CD4-positive, alpha-beta T cell treated with Interleukin-6 at 100 ng/mL for 8 hours (primary cell): ENCODE data around the gene TNC.

ENCODE experiments used
- DNase-seq: peaks from one replicate; pipeline ENCODE4 v3.0.0-alpha.2; 2020; ENCODE audit warnings: mixed read lengths, low spot score

TNC gene

DNA sequence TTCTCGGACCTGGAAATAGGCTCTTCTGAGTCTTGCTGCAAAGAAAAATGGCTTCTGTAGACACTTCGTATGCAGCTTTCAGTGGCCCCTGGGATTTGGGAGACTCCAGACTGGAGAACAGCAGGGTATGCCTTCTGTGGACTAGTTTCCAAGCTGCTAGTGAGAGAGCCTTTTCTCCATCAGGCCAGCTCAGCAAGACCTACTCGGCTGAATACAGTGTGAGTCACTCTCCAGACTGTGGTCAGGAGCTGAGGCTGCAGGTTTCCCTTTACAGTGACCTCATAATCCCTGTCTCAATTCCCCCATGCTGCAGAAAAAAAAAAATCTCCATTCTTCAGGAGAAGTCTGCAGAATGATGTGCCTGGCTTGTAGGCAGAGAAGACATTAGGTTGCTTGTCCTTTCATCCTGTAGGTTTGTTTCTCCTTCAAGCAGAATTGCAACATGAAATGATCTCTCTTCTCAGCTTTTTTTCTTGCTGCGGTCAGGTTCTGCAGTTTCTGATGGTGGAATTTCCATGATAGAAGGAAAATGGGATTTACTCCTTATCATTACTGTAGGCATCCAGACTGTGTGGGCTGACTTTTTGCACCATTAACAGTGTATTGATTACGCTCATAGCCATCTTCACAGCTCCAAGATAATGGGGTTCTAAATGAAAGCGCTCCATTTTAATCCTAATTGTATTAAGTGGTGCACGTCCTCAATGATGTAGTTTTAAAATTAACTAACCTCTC, 109.3 kb downstream of the TNC start:
- DNase-seq = no peak

DNA sequence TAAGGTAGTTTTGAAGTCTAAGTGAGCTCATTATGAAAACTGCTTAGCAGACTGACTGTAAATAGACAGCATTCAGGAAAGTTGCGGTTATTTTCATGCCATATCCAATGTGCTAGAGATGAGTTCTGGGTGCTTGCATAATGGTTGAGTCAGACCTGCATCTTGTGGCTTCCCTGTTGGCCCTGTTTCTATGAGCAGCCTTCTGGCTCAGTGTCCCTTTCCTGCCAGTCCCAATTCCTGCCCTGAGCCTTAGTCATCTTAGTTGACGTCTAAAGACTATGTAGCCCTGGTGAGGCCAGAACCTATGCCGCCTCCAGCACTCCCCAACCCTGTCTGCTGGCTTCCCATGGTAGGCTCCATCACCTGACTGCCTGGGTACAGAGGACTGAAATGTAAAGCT, 111.3 kb downstream of the TNC start:
- DNase-seq = peak; percentile 25

DNA sequence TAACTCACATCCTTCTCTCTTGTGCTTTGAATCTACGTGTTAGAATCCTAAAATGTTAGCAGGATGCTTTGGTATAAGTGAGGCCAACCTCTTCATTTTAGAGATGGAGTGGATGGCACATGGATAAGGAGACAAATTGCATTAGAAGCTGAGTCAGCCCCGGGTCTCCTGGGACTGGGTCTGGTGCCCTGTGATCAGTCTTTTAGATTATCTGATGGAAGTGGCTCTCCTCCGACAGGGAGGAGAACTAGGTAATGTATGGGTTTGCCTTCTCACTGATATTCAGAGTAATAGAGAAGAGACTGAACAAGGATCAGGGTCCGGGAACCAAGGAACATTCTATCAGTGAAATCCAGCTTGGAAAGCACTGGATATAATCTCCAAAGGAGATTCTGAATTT, 112.6 kb downstream of the TNC start:
- DNase-seq = no peak

DNA sequence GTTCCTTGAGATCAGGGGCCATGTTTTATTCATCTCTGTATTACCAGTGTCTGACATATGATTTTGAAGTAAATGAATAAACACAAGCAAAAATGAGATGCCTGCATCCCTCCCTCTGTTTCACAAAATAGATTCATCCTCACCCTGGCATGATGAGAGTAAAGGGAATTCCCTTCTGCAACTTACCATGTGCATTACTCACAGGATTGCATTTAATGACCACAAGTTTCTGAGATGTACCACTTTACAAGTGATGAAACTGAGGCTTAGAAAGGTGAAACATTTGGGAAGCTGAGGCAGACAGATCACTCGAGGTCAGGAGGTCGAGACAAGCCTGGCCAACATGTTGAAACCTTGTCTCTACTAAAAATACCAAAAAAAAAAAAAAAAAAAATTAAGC, 113.4 kb downstream of the TNC start:
- no peak for DNase-seq

DNA sequence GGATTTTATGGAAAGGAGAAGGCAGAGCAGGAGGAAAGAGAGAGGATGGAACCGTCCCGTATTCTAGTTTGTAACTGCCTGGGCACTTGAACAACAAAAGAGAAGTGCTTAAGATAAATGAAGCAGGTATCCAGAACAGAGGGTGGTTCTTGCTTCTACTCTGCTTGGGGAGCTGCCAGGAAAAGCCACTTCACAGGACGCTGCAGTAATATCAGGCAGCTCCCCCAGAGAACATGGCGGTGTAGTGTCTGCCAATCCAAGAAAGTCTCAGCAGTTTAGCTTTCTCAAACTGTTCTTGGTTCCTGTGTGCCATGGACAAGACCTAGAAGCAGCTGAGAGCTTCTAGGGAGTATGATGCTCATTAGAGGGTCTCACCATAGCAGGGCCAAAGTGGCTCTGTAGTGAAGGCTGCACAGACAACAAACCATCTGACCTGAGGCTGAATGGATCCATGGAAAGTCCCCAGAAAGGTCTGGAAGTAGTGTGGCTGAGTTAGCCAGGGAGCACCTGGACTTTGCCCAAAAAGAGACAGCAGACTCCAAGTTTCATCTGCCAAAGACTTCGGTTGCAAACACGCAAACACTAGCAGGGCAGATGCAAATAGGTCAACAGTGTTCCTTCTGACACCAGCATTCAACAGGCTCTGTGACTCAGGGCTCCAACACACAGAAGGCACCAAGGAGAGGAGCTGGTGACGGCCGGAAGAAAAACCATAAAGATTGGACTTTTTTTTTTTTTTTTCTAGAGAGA, 115.4 kb downstream of the TNC start:
- DNase-seq = no peak

DNA sequence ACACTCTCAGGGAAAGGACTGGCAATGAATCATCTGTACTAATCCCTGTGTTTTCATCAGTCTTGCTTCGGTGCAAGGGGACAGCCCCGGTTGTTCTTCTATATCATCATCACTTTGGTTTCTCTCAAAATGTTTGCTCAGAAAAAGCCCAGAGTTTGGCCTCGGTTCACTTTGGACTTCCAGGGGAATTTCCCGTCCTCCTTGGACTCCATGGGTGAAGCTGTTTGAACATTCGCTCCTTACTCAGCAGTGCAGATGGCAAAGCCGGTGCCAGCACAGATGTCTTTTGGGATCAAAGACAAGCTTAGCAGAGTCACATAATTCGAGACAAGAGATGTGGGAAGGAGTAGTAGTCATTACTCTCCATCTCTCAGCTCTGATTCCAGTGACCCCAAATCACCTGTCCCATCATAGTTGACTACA, 117.7 kb downstream of the TNC start:
- DNase-seq = no peak

DNA sequence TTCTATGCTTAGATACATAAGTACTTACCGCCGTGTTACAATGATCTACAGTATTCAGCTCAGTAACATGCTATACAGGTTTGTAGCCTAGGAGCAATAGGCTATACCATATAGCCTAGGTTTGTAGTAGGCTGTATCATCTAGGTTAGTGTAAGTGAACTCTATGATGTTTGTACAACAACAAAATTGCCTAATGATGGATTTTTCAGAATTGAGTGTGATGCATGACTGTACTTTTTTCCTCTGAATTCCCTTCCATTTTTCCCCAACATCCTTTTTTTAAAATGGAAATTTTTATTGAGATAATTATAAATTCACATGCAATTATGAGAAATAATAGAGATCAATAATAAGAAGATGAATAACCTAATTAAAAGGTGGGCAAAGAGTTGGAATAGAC, 119.6 kb downstream of the TNC start:
- no peak for DNase-seq

DNA sequence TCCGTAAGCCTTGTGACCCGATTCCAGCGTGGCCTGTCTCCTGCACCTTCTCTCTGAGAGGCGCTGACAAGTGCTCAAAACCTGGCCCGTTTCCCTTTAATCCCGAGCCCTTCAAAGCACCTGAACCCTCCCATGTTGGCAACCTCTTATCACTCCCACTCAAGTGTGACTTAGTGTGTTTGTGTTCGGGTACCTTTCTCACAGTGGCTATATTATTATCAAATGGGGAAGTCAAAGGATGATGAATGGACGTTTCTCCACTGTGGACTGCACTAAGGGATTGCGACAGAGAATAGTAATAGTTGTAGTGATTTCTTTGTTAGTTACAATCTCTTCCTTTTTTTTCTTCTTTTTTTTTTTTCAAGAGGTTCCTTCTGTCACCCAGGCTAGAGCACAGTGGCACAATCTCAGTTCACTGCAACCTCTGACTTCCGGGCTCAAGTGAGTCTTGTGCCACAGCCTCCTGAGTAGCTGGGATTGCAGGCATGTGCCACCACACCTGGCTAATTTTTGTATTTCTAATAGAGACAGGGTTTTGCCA, 122.2 kb downstream of the TNC start:
- no peak for DNase-seq

DNA sequence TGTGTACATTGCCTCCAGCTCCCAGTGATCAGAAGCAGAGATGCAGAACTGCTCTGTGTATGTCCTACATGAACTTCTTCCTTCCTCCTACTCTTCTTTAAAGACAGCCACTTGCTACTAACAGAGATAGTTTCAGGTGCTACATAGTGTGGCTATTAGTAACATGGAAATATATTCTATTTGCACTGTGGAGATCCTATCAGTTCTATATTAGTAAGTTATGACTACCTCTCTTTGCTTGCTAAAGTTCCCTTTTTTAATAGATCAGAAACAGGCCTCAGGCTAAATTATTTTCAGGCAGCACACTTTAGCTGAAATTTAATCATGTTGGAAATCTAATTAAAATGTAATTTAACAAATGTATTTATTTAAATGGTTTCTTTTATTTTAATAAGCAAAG, 123.2 kb downstream of the TNC start:
- DNase-seq = no peak

DNA sequence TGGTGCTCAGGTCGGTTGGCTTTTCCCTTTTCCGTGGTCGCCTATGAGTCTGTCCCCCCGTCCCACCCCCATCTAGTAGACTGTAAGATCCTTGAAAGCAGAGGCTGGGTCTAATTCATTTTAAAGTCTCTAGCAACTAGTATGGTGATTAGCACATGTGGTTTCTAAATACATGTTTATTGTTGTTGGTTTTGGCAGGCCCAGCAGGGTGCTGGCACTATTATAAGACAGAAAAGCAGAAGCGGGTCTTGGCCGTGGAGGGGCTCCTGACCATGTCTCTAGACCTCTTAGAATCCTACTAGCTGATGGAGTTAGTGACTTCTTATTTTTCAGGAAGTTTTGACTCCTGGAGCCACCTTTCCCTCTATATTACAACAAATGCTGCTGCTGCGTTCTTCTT, 126.1 kb downstream of the TNC start:
- DNase-seq = no peak

DNA sequence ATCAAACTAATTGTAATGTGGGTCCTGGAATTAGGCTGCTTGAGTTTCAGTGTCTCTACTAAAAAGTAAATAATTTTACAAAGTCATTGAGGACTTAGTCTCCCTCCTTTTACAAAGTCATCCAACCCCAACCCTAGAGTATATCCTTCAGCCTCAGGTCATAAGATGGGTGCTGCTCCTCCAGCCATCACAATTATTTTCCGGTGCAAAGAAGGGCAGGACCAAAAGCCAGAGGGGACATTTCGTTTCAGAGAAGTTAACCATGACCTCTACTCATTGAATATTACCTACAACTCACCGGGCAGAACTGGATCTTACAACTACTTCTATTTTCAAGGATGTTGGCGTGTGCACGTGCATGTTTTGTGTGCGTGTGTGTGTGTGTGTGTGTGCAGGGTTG, 127.1 kb downstream of the TNC start:
- no peak for DNase-seq

DNA sequence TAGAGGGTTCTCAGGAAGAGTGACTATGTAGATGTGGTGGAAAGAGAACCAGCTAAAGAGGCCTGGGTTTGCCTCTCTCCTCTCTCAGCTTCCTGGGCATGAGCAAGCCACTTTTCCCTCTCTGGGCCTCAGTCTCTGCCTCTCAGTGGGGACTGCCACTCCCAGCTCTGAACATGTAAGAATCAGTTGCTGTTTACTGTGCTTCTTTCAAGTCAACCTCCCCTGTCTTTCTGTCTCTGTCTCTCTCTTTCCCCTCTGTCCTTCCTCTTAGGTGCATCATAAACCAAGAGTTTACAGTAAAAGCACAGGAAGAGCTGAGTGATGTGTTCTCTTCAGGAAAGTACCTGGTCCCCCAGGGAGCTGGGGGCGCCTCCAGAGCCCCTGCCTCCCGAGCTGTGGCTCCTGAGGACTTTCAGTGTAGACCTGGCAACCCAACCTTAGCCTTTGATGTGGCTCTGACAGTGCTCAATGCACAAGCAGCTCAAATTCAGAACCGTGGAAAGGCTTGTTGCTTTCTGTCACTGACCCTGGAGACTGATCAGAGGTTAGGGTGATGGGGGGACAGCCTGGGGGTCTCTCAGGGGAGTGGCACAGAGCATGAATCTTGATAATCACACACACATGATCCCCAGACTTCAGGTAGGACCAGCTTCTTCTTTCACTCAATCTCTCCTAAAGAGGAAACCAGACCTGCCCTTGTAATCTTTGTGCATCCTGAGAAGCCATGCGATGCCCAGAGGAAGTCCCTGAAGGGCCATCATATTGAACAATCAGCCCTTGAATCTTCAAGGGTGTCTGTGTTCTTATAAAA, 128.2 kb downstream of the TNC start:
- peak; percentile 70 for DNase-seq

DNA sequence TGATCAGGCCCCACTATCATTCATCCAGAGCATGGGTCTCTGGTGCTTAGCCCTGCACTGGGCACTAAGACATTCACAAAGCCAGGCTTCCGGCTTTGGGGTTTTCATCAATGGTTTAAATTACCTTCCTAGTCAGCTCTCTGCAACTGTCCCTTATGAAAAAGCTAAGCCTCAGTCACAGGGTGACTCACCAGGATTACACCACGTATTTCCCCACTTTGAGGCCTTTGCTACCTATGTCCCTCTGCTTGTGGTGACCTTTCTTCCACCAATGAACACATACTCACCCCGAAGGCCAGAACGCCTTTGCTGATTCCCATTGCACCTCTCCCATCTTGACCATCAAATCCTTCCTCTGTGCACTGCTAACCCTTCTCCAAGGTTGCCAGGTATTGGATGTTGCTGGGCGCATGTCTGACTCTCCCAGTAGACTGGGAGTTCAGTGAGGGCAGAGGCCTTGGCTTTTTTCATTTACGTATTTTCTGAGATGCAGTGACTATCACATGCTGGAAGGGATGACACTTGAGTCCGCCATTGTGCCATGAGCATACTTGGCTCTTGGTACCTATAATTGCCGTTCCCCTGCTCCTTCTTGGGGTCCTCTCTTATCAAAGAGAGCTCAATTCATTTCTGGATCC, 128.9 kb downstream of the TNC start:
- no peak for DNase-seq

DNA sequence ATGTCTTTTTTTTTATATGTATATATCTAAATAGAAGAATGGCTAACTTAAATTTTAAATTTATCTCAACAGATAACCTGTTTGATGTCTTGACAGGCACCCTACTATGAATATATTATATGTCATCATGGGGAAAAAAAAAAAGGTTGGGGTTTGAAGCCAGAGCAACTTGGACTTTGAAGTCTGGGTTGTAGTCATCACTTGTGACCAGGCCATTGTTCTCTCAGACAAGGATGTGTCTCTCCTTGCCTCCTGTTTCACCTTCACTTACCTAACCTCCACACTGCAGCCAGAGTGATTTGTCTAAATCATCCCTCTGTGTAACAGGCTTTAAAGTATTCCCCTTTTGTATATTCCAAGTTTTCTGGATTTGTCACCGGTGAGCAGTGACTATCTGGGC, 130.8 kb downstream of the TNC start:
- DNase-seq = no peak

DNA sequence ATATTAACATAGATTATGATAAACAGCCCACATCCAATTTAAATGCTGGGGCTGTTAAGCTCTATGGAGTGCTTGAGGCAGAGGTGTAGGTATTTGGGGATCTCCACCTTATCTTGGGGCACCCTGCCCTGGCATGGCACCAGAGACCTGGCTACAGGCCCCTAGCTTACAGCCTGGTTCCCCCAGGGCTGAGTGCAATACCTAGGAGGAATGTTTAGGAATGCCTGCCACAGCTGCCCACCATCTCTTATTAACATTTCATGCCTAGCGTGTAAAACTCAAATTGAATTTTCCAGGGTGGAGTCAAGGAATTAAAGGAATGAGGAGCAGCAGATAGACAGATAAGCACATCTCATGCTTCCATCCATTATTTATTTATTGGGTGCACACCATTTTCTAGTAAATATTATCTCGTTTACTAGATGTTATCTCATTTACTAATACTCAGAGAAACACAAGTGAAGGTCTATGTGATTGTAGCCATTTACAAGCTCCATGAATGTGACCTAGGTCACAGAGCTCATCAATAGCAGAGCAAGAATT, 131.9 kb downstream of the TNC start:
- DNase-seq = no peak

DNA sequence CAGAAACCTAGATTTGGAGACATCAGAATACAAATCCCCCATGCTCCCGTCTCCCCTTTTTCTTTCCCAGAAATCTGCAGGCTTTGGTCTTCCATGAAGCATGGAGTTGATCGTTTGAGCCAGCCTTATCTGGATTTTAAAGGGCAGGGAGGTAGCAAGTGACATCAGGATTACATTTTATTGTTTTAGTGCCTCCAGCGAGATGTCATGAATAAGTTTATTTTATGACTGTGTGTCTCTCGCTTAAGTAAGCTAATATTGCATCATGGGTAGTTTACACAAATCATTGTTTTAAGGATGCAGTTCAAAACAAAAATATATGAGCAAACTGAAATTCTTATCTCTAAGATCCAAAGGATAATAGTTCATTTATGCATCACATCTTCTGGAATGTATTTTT, 136.9 kb downstream of the TNC start:
- no peak for DNase-seq

DNA sequence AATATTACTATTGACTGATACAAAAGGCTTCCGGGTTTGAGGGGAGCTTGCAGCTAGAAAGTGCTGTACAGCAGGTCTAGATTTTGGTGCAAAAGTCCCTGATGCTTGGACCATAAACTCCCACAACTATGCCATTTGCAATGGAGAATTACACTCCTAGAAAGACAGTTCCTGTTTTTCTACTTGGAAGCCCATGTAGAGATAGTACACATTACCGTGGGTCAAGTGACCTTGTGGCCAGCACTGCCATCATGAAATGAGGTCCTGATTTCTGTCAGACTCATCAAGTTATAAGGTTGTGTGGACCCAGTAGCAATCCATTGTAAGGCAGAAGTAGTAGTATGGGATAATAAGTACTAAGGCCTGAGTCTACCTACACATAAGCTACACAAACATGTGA, 144.7 kb downstream of the TNC start:
- no peak for DNase-seq

DNA sequence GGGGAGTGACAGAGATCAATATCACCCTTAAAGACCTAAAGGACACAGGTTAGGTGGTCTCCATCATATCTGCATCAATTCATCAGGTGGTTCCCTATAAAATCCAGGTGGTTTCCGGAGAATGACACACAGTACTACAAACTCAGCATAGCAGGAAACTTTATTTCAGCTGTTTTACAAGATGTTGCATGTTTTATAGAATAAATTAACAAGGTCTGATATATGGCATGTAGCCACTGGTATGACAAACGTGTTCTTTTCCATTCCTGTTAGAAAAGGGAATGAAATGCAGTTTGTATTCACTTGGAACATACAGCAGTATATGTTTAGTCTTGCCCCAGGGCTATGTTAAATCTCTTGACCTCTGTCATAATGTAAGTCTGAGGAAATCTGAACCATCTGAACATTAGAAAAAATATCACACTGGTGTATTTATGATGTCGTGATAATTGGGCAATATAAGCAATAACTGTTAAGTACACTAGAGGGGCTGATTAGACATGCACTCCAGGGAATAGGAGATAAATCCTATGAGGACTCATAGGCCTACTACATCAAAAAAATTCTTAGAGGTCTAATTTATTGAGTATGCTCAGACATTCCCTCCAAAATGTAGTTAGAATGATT, 145.3 kb downstream of the TNC start:
- DNase-seq = no peak
